Adipocyte (in vitro differentiated cells): ENCODE results near the gene SYT7.

Source experiments
- DNase-seq: peaks from one replicate; pipeline ENCODE4 v3.0.0-alpha.2; 2015; ENCODE audit warnings: low read depth
- H3K27me3 ChIP-seq: replicated peaks from 2 replicates; pipeline ENCODE4 v1.7.0; 2013; ENCODE audit warnings: mild to moderate bottlenecking, low read length, moderate library complexity; ENCODE audit not compliant: control insufficient read depth, insufficient read depth
- H3K36me3 ChIP-seq: 2 replicates; pipeline ENCODE4 v1.7.0; 2013; ENCODE audit warnings: low read length, mild to moderate bottlenecking, moderate library complexity; ENCODE audit not compliant: control insufficient read depth, insufficient read depth, severe bottlenecking
- H3K4me1 ChIP-seq: 2 replicates; pipeline ENCODE4 v1.7.0; 2013; ENCODE audit warnings: mild to moderate bottlenecking, low read length, moderate library complexity; ENCODE audit not compliant: control insufficient read depth, insufficient read depth
- H3K4me3 ChIP-seq: 2 replicates; pipeline ENCODE4 v1.7.0; 2013; ENCODE audit warnings: mild to moderate bottlenecking, low read length, moderate library complexity
- H3K9ac ChIP-seq: 2 replicates; pipeline ENCODE4 v1.7.0; 2013; ENCODE audit warnings: mild to moderate bottlenecking, low read length, moderate library complexity
- H3K9me3 ChIP-seq: 2 replicates; pipeline ENCODE4 v1.7.0; 2013; ENCODE audit warnings: mild to moderate bottlenecking, low read length, moderate library complexity; ENCODE audit not compliant: control insufficient read depth

The SYT7 gene

DNA sequence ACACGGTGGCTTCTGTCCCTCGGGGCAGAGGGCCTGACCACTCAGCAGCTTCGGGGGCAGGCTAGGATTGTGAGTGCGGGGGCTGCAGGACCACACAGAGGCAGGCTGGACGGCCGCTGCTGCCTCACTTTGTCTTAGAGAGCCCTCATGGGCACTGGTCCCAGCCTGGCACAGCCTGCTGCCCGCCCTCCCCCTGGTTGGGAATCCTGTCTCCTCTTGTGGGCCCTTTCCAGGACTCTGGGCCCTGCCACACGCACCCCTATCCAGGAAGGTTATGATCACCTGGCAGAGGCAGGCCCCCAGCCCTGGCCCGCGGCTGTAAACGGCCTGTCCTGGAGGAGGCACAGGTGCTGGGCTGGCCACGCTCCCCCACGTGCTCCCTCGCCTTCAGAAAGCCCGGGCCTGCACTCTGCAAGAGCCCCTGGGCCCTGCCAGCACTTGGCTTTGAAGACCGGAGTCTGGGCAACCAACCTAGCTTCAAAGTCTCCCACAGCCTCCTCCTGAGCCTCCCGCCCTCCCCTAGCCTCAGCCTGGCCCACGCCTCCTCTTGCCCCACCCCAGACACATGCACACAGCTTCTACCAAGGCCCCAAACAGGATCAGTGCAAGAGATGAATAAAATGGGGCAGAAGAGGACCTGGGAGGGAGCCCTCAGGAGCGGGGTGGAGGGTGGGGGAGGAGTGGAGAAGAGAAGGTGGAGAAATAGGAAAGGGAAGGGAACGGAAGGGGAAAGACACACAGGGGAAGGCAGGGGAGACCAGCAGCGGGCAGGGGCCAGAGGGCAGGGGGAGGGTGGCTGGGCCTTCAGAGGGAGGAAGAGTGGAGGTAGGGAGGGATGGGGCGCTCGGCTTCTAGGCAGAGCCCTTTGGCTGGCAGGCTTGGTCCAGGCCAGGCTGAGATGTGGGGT, 31.0 kb downstream of the SYT7 start:
- peaks cover 4% of the 10 kb centered on the region for H3K4me1 ChIP-seq
- DNase-seq = no peak
- no peak overlapping the region for H3K9ac ChIP-seq
- H3K36me3 ChIP-seq = no peaks in the 10 kb centered on the region
- H3K4me3 ChIP-seq = no peak overlapping the region
- no peaks in the 10 kb centered on the region for H3K9me3 ChIP-seq
- H3K27me3 ChIP-seq = peaks cover 28% of the 10 kb centered on the region

DNA sequence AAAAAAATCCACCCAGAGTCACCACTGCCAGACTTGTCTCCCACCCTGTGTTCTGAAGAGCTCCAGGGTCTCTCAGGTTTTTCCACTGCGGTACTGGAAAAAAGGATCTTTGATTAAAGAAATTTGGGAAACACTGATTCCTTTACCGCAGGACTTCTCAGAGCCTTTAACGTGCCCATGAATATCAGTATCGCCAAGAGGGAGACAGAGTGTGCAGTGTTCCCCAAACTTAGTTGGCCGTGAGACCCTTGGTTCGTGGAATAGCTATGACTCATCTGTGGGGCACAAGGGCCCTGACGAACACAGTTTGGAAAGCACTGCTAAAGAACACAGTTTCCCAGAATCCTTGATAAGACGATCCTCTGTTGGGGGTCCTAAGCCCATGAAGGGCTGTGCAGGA, 31.7 kb downstream of the SYT7 start:
- Histone ChIP-seq H3K36me3 (no peaks in the 10 kb centered on the region), H3K9me3 (no peaks in the 10 kb centered on the region), H3K4me1 (peaks cover 11% of the 10 kb centered on the region), H3K27me3 (peaks cover 20% of the 10 kb centered on the region), H3K4me3 (no peak overlapping the region), H3K9ac (no peak overlapping the region)
- DNase-seq = no peak

DNA sequence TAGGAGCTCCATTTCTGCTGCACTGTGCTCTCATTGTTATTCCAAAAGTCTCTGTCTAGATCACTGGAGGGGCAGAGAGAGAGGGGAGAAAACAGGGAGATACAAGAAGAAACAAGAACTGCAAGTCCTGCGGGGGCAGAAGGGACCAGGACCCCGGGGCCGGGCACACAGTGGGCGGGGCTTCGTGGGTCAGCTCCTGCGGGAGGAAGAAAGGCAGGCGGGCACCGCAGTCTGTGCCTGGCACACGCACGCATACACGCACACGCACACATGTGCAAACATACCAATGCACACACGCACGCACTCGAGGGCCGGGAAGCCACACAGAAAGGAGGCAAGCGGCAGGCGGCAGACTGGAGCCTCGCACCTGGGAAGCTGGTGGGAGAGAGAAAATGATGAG, 33.6 kb downstream of the SYT7 start:
- H3K9me3 ChIP-seq = no peaks in the 10 kb centered on the region
- no peaks in the 10 kb centered on the region for H3K36me3 ChIP-seq
- peaks cover 30% of the 10 kb centered on the region for H3K4me1 ChIP-seq
- DNase-seq = no peak
- peaks cover 11% of the 10 kb centered on the region for H3K27me3 ChIP-seq
- H3K4me3 ChIP-seq = no peak overlapping the region
- no peak overlapping the region for H3K9ac ChIP-seq

DNA sequence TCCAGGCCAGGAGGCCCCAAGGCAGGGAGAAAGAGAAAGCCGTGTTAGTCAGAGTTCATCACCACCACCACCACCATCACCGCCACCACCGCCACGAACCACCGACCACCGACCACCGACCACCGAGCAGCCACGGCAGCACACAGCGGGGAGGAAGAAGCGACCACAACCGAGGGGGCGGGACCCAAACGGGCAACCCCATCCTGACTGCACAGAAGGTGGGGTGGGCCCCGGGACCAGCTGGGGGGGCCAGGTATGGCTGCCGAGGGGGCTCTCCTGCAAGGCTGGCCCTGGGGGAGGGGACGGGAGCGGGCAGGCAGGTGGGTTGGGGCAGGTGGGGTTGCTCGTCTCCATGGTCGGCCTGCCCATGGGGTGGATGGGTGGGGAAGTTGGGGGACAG, 34.2 kb downstream of the SYT7 start:
- Histone ChIP-seq H3K9me3 (no peaks in the 10 kb centered on the region), H3K4me1 (peaks cover 35% of the 10 kb centered on the region), H3K27me3 (peaks cover 11% of the 10 kb centered on the region), H3K9ac (no peak overlapping the region), H3K36me3 (no peaks in the 10 kb centered on the region), H3K4me3 (no peak overlapping the region)
- DNase-seq = no peak

DNA sequence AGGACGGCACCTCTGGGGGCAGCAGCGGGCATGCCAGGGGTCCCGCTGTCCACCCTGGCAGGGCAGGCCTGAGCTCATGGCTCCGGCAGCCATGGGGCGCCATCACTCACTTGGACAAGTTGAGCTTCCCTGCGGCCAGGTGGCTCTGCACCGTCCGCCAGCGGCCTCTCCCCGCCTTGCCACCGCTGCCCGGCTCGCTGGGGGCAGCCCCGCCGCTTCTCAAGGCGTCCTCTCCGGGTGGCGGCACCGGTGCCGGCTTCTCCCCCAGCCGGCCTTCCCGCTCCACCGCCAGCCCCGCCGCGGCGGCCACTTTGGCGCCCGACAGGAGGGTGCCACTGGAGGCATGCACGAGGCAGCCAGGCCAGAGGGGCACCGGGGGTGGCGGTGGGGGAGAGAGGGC, 35.0 kb downstream of the SYT7 start:
- Histone ChIP-seq H3K4me1 (peaks cover 35% of the 10 kb centered on the region), H3K4me3 (no peak overlapping the region), H3K9me3 (no peaks in the 10 kb centered on the region), H3K9ac (no peak overlapping the region), H3K27me3 (peaks cover 11% of the 10 kb centered on the region), H3K36me3 (no peaks in the 10 kb centered on the region)
- DNase-seq = no peak

DNA sequence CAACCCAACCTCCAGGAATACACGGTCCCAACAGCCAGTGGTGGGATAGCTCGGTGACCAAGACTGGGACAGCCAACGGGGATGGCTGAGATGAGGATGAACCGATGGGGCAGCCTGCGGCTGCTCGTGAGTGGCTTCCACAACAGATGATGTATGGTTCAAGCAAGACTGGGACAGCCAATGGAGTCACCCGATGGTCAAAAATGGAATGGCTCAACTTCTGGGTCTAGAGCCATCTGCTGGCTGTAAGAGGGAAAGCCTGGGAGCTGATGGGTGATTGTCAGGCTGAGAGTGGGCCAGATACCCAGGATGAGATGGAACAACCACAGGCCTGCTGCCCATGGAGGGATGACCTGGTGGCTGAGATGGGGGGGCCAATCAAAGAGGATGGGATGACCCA, 35.5 kb downstream of the SYT7 start:
- DNase-seq = no peak
- Histone ChIP-seq H3K27me3 (peaks cover 11% of the 10 kb centered on the region), H3K9ac (no peak overlapping the region), H3K4me1 (peaks cover 41% of the 10 kb centered on the region), H3K36me3 (no peaks in the 10 kb centered on the region), H3K9me3 (no peaks in the 10 kb centered on the region), H3K4me3 (no peak overlapping the region)

DNA sequence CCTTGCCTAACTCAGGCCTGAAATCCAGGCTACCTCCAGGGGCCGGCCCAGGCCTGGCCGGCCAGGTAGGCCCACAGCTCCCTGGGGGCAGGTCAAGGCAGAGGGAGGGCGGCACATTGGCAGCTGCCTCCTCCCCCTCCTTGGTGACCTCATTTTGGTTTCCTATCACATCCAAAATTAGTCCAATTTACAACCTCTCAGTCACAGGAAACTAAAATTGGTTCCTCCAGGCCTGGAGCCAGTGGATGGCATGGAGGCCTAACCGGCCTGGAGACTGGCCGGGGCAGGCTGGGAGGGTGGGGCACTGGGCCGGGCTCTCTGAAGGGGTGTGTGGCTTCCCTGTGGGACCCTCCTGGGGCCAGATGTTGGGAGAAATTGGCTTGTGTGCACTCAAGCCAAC, 36.4 kb downstream of the SYT7 start:
- no peaks in the 10 kb centered on the region for H3K9me3 ChIP-seq
- peaks cover 10% of the 10 kb centered on the region for H3K27me3 ChIP-seq
- no peak for DNase-seq
- H3K36me3 ChIP-seq = no peaks in the 10 kb centered on the region
- no peak overlapping the region for H3K9ac ChIP-seq
- no peak overlapping the region for H3K4me3 ChIP-seq
- peaks cover 50% of the 10 kb centered on the region for H3K4me1 ChIP-seq

DNA sequence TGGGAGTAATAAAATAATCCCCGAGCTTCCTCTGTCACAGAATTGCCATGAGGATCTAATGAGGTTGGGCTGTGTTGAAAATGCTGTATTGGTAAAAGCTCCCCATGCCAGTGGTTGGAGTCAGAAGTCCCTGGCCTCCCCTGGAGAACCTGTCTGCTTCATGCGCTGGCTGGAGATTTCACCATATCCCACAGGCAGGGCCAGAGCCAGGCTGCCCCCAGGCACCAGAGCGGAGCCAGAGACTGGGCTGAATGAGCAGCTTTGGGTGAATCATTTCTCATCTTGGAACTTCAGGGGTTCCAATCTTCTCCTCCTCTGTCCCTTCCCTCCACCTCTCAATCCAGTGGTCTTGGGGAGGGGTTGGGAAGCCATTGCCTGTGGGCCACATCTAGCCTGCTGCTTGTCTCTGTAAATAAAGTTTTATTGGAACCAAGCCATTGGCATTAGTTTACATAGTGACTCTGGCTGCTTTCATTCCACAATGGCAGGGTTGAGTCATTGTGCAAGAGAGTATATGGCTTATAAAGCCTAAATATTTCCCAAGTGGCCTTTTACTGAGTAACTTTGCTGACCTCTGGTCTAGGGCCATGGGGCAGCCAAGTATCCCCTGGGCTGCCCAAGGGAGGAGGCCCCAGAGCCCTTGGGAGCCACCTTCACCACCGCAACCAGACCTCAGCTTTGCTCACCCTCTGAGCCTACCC, 37.1 kb downstream of the SYT7 start:
- no peak overlapping the region for H3K4me3 ChIP-seq
- DNase-seq = peak; percentile 28
- no peaks in the 10 kb centered on the region for H3K36me3 ChIP-seq
- H3K9ac ChIP-seq = no peak overlapping the region
- peaks cover 57% of the 10 kb centered on the region for H3K4me1 ChIP-seq
- H3K27me3 ChIP-seq = peaks cover 4% of the 10 kb centered on the region
- no peaks in the 10 kb centered on the region for H3K9me3 ChIP-seq

DNA sequence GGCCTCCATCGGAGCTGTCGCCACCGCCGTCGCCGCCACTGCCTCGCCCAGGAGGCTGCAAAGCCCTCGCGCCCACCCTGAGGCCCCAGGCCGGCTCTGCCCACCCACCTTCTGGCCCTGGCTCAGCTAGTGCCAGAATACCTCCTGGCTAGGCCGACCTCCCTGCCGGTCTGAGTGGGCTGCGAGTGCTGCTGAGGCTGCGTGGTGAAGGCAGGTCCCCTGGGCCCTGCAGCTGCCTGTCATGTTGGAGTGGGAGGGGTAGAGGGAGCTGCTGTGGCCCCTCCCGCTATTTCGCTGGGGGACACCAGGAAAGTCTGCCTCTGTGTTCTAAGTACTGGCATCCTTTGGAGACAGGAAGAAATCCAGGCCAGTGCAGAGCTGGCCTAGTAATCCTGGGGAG, 38.2 kb downstream of the SYT7 start:
- no peak for DNase-seq
- Histone ChIP-seq H3K4me1 (peaks cover 61% of the 10 kb centered on the region), H3K4me3 (no peak overlapping the region)

DNA sequence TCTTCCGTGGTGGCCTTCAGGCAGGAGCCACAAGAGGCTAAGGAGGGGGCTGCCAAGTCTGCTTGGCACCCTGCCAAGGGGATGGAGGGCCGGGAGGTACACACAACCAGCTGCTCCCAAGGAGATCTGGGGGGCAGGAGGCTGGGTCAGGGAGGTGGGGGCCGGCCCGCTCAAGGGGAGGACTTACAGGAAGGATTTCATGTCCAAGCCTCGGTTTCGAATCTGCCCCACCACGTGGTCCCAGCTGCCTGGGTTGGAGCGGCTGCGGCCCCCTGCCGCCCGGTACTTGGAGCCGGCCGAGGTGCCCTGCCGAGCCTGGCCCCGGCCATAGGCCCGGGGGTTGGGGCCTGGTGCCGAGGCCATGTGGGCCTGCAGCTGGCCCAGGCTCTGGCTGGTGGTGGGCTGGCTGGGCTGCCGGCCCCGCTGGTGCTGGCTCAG, 38.8 kb downstream of the SYT7 start:
- no peak overlapping the region for H3K4me3 ChIP-seq
- no peaks in the 10 kb centered on the region for H3K36me3 ChIP-seq
- H3K9ac ChIP-seq = no peak overlapping the region
- H3K4me1 ChIP-seq = peaks cover 61% of the 10 kb centered on the region
- no peak for DNase-seq
- no peaks in the 10 kb centered on the region for H3K9me3 ChIP-seq
- no peaks in the 10 kb centered on the region for H3K27me3 ChIP-seq

More for the DNA sequence above, 38.2 kb downstream of the SYT7 start:
- Histone ChIP-seq H3K9ac (no peak overlapping the region), H3K27me3 (peaks cover 3% of the 10 kb centered on the region), H3K36me3 (no peaks in the 10 kb centered on the region), H3K9me3 (no peaks in the 10 kb centered on the region)

DNA sequence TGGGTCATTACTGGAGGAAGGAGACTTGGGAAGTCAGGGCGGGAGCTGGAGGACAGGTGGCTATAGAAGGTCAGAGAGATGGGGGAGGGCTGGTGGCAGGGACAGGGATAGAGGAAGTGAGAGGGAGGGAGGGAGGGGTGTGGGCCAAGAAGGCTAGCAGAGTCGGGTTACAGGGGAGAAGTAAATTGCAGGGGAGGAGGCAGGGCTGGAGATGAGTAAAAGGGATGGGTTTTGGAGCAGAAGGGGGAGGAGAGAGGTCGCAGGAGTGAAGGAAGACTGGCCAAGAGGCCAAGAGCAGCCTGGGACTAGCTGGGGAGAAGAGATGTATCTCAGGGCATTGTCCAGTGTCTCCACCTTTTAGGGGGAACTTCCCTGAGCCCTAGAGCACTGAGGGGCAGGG, 39.3 kb downstream of the SYT7 start:
- peaks cover 61% of the 10 kb centered on the region for H3K4me1 ChIP-seq
- H3K27me3 ChIP-seq = no peaks in the 10 kb centered on the region
- no peaks in the 10 kb centered on the region for H3K9me3 ChIP-seq
- no peaks in the 10 kb centered on the region for H3K36me3 ChIP-seq
- no peak overlapping the region for H3K4me3 ChIP-seq
- no peak overlapping the region for H3K9ac ChIP-seq
- peak; percentile 44 for DNase-seq
